Head of caudate nucleus (tissue), 42 donors: ENCODE measurements around the gene NLRP1.
"Not testable (repeated sequence)": the region's sequence is repeated elsewhere in the genome, so short reads cannot be mapped to it uniquely, and the experiment has no call there.

ENCODE experiments used
- DNase-seq, 42 donors: peaks; one replicate each; pipeline versions ENCODE4 v3.0.0 to v3.0.0-alpha.2; 2020 to 2021; ENCODE audit warnings: mixed read lengths in 7 of 42
- intact Hi-C: fragments of 100-400 bp; cut with DNase I; formaldehyde crosslinking; loops from one replicate; pipeline ENCODE4 v1.15.0; 2022

Gene NLRP1

GRCh38 chr17:5592382-5592781 is 8.1 kb upstream of the NLRP1 start:
- peak in 2 of 42 donors; percentile 24 to 50 for DNase-seq
- intact Hi-C loops, result loop anchor here (2.0 to 10.0 kb wide), 3 partner anchors 115 to 830 kb away; no protein-coding TSS in a partner anchor

DNA sequence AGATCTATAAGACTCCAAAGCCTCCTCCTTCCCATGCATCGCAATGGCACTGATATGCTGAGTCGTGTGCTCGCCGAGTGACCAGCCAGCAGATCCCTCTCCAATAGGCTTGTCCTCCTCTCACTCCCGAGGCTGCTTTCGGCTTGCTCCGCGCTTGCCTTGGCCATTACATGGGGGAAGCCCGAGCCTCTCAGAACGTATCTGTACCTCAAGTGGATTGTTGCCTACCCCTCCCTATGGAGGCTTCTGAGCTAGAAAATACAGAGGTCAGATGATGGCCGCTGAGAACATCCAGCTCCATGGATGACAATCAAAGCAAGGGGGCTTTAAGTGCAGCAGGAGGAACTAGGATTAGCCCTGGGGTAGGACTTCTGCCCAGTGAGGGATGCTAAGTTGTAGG is 7.7 kb upstream of the NLRP1 start:
- intact Hi-C loops, result loop anchor here (2.0 to 10.0 kb wide), 3 partner anchors 115 to 831 kb away; no protein-coding TSS in a partner anchor
- no peak for DNase-seq

- DNase-seq, result no peak
- intact Hi-C loops, result no loop called here
These were observed 4.3 kb upstream of the NLRP1 start for GRCh38 chr17:5588584-5588983.

- intact Hi-C loops, result no loop called here
- DNase-seq, result peak in 31 of 42 donors; percentile 22 to 84 (median 63)
These were observed 3.2 kb upstream of the NLRP1 start for GRCh38 chr17:5587438-5588032.

GRCh38 chr17:5585836-5586521 is 1.7 kb upstream of the NLRP1 start:
- intact Hi-C loops, result no loop called here
- DNase-seq, result no peak

- intact Hi-C loops, result no loop called here
- DNase-seq, result no peak
These were observed 1.0 kb upstream of the NLRP1 start for GRCh38 chr17:5585287-5585794.

GRCh38 chr17:5583426-5584382 is 605 bp downstream of the NLRP1 start:
- no peak for DNase-seq
- intact Hi-C loops, result no loop called here

DNA sequence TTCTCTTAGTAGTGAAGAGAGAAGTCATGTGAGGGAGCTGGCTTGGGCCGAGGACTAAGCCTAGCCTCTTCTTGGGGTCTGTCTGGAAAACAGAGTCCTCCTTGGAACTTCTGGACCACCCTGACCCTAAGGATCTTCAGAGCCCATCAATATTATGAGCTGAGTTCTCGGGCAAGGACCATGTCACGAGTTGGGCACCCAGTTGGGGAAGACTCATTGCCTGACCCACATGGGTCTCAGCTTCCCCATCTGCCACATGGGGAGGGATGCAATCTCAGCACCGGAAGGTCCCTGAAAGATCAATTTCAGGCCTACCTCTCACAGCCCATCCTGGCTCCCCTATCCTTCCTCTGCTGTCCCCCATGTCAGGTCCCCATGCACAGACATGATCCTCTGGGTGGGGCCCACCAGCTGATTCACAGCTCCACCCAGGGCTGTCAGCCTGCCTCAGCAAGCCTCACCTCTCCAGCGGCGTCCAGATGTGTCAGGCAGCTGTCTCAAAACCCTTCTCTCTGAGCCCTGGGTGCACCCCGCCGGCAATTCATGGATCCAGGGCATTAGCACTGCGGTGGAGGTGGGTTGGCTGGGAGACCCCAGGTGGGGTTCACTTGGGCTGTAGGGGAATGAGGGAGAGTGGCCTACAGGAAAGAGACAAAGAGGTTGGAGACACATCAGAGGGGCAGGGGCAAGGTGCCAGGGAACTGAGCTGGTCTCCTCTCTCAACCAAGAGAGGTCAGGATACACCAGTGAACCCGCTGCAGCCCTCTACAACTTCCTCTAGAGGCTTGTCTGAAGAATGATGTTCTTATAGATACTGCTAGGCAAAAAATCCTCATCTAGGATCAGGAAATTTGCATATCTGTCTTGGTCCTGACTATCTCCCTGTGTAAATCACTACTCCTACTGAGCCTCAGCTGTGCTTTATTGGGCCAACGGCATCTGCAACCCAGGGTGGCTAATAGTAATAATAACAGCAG is 1.8 kb downstream of the NLRP1 start:
- DNase-seq, result peak in 1 of 42 donors; percentile 42
- intact Hi-C loops, result no loop called here

GRCh38 chr17:5581655-5582054 is 2.7 kb downstream of the NLRP1 start:
- intact Hi-C loops, result no loop called here
- DNase-seq, result peak in 1 of 42 donors; percentile 17

DNA sequence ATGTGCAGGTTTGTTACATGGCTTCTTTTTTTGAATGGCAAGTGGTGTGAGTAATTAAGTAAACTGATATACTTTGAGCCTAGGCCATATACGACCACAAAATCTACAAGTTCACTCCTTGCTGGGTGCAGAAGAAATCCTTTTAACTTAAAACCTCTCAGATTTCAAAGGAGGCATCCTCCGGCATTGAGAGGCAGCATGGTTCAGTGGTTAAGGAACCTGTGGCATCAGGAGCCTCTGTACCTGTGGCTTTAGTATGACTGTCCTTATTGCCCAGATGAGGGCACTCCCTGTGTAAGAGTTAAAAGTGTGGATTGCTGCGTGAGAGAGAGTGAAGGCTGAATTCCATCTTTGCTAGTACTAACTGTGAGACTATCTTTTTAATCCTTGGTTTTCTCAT is 3.3 kb downstream of the NLRP1 start:
- intact Hi-C loops, result no loop called here
- DNase-seq, result no peak

GRCh38 chr17:5580367-5580766 is 3.9 kb downstream of the NLRP1 start:
- intact Hi-C loops, result no loop called here

DNA sequence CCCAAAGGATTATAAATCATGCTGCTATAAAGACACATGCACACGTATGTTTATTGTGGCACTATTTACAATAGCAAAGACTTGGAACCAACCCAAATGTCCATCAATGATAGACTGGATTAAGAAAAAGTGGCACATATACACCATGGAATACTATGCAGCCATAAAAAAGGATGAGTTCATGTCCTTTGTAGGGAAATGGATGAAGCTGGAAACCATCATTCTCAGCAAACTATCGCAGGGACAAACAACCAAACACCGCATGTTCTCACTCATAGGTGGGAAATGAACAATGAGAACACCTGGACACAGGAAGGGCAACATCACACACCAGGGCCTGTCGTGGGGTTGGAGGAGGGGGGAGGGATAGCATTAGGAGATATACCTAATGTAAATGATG is 5.5 kb downstream of the NLRP1 start:
- DNase-seq, intact Hi-C loops: not testable (repeated sequence)

More at GRCh38 chr17:5580367-5580766, 3.9 kb downstream of the NLRP1 start:
- no peak for DNase-seq

DNA sequence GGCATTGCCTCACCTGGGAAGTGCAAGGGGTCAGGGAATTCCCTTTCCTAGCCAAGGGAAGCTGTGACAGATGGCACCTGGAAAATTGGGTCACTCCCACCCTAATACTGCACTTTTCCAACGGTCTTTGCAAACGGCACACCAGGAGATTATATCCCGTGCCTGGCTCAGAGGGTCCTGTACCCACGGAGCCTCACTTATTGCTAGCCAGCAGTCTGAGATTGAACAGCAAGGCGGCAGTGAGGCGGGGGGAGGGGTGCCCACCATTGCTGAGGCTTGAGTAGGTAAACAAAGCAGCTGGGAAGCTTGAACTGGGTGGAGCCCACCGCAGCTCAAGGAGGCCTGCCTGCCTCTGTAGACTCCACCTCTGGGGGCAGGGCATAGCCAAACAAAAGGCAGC is 11.3 kb downstream of the NLRP1 start:
- intact Hi-C loops, DNase-seq: not testable (repeated sequence)

- intact Hi-C loops, result no loop called here
- no peak for DNase-seq
These were observed 13.0 kb downstream of the NLRP1 start for GRCh38 chr17:5571281-5571680.

- intact Hi-C loops, result no loop called here
- no peak for DNase-seq
These were observed 18.5 kb downstream of the NLRP1 start for GRCh38 chr17:5565808-5566207.

GRCh38 chr17:5563456-5563855 is 20.9 kb downstream of the NLRP1 start:
- no peak for DNase-seq
- intact Hi-C loops, result no loop called here

DNA sequence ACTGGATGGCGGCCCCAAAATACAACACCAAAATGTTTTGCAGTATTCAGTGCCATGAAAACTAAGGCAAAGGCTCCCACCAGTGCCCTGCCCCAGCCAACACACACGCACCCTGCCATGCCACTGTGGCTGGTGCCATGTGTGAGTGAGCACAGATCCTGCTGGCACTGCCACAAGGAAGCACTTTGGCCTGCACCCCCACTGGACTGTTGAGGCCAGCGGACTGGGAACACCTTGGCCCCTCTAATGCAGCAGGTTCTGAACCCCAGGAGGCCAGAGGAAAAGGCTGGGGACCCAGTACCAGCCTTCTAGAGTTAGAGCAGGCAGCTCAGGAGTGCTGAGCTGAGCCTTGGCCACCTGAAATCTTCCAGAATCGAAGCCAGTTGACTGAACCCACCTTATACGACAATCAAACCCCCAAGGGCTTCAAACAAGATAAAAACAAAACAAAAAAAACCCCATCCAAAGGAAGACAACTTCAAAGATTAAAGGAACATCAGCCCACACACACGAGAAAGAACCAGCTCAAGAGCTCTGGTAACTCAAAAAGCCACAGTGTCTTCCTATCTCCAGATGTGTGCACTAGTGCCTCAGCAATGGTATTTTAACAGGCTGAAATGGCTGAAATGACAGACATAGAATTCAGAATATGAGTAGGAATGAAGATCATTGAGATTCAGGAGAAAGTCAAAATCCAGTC is 21.5 kb downstream of the NLRP1 start:
- no peak for DNase-seq
- intact Hi-C loops, result no loop called here
